MV-4-11 (cell line): ENCODE data around the gene PSMD5.
A peak's percentile ranks its signal among the peaks of the same experiment; 100 is the strongest.

Experiments used
- DNase-seq: peaks from one replicate; lab custom pipeline; 2025; lab: John Stamatoyannopoulos, UW

The PSMD5 gene

GRCh38 chr9:120875195-120875565 lies 32.5 kb upstream of the PSMD5 start:
- DNase-seq: no peak

GRCh38 chr9:120874226-120875194 lies 31.8 kb upstream of the PSMD5 start:
- no peak for DNase-seq

- no peak for DNase-seq
Observed at GRCh38 chr9:120873512-120873911, 30.8 kb upstream of the PSMD5 start.

GRCh38 chr9:120872791-120873502 lies 30.2 kb upstream of the PSMD5 start:
- no peak for DNase-seq

GRCh38 chr9:120870206-120870605 lies 27.5 kb upstream of the PSMD5 start:
- no peak for DNase-seq

- no peak for DNase-seq
Observed at GRCh38 chr9:120869726-120870125, 27.0 kb upstream of the PSMD5 start.

- DNase-seq: no peak
Observed at GRCh38 chr9:120869360-120869687, 26.6 kb upstream of the PSMD5 start.

- peak; percentile 97 for DNase-seq
Observed at GRCh38 chr9:120868676-120869359, 26.1 kb upstream of the PSMD5 start.

GRCh38 chr9:120868339-120868675 lies 25.6 kb upstream of the PSMD5 start:
- DNase-seq: peak; percentile 97

GRCh38 chr9:120867676-120868338 lies 25.1 kb upstream of the PSMD5 start:
- DNase-seq: no peak

- DNase-seq: no peak
Observed at GRCh38 chr9:120866651-120867050, 23.9 kb upstream of the PSMD5 start.

GRCh38 chr9:120865809-120866208 lies 23.1 kb upstream of the PSMD5 start:
- no peak for DNase-seq

- no peak for DNase-seq
Observed at GRCh38 chr9:120865176-120865575, 22.5 kb upstream of the PSMD5 start.

- no peak for DNase-seq
Observed at GRCh38 chr9:120864719-120865118, 22.0 kb upstream of the PSMD5 start.

- no peak for DNase-seq
Observed at GRCh38 chr9:120863833-120864232, 21.1 kb upstream of the PSMD5 start.

- DNase-seq: no peak
Observed at GRCh38 chr9:120862452-120862851, 19.7 kb upstream of the PSMD5 start.

- no peak for DNase-seq
Observed at GRCh38 chr9:120861935-120862334, 19.2 kb upstream of the PSMD5 start.

GRCh38 chr9:120860083-120860482 lies 17.4 kb upstream of the PSMD5 start:
- DNase-seq: no peak

GRCh38 chr9:120859361-120859760 lies 16.6 kb upstream of the PSMD5 start:
- DNase-seq: no peak

- no peak for DNase-seq
Observed at GRCh38 chr9:120857902-120858301, 15.2 kb upstream of the PSMD5 start.

- no peak for DNase-seq
Observed at GRCh38 chr9:120857481-120857880, 14.8 kb upstream of the PSMD5 start.

- no peak for DNase-seq
Observed at GRCh38 chr9:120856700-120857099, 14.0 kb upstream of the PSMD5 start.
